ENCODE results near the gene ZNF511. TPM values are rescaled to one million over a fixed set of nuclear protein-coding genes. Genes with fewer than 3 reads are reported as not detected.

Gene ZNF511
- total and polyA plus RNA-seq, 2 donors (not counting 1 experiment from before 2014, with no cell fraction given) = 30.7 to 45.1 TPM

GRCh38 chr10:133266056-133266795 is 42.5 kb upstream of the ZNF511 start:
- ATAC-seq (ENCODE audit: low read depth) = no peak
- H3K4me3 Mint-ChIP-seq = no peak overlapping the region
- WGBS (ENCODE audit: insufficient coverage) = 95% methylated on average over 20 of the region's 21 CpGs
- intact Hi-C loops (cut with micrococcal nuclease) = no loop called here
- H3K9me3 Mint-ChIP-seq (ENCODE audit: insufficient read depth) = no peaks in the 10 kb centered on the region
- no peaks in the 10 kb centered on the region for H3K27me3 ChIP-seq (replicated peaks in 1 of 4; ENCODE audit: control extremely low read depth in 1 of 4, control insufficient read depth in 3 of 4, insufficient read depth in 4 of 4, low read length in 3 of 4)
- H3K27me3 Mint-ChIP-seq = no peaks in the 10 kb centered on the region
- H3K27ac ChIP-seq (ENCODE audit: low read length in 2 of 2) = no peak overlapping the region
- H3K4me1 ChIP-seq (ENCODE audit: control insufficient read depth in 2 of 2, insufficient read depth in 2 of 2, low read length in 2 of 2) = peaks cover 21 to 34% of the 10 kb centered on the region in 2 donors
- H3K9me3 ChIP-seq (ENCODE audit: control extremely low read depth in 1 of 3, control insufficient read depth in 2 of 3, insufficient read depth in 1 of 3, low read length in 2 of 3) = no peaks in the 10 kb centered on the region
- H2AFZ ChIP-seq (ENCODE audit: insufficient read depth, low read depth, low read length, poor library complexity, severe bottlenecking) = no peak overlapping the region
- ChIA-PET POLR2A (interaction anchor here (0.6 kb wide), 1 partner anchor 9 kb away, joined by 3 read pairs; no protein-coding TSS in a partner anchor), CTCF (interaction anchor here (0.7 to 1.2 kb wide), 3 partner anchors 9 to 41 kb away, joined by 4 read pairs; partner anchors contain the start of gene ADAM8)
- DNase-seq = no peak
- H3K4me3 ChIP-seq (ENCODE audit: control extremely low read depth in 1 of 5, extremely low read depth in 1 of 5, insufficient read depth in 1 of 5, low read depth in 2 of 5, low read length in 4 of 5) = no peak overlapping the region
- H3K27ac Mint-ChIP-seq = no peak overlapping the region
- peaks cover 22% of the 10 kb centered on the region for H4K20me1 ChIP-seq (ENCODE audit: control insufficient read depth, insufficient read depth, low read length, poor library complexity, severe bottlenecking)
- H3K4me1 Mint-ChIP-seq = peaks cover 37% of the 10 kb centered on the region
- peaks cover 0 to 51% of the 10 kb centered on the region in 2 experiments for H3K36me3 ChIP-seq (replicated peaks in 1 of 2; ENCODE audit: control extremely low read depth in 1 of 2, control insufficient read depth in 1 of 2, extremely low read depth in 1 of 2, insufficient read depth in 2 of 2, low read length in 1 of 2)
- no peak overlapping the region for H3K9ac ChIP-seq (ENCODE audit: low read length)
- no peaks in the 10 kb centered on the region for H3K79me2 ChIP-seq (ENCODE audit: control insufficient read depth, insufficient read depth, low read length)
- TF ChIP-seq CTCF (IDR thresholded peaks at IDR 0.05) (no peak), EZH2 (IDR thresholded peaks at IDR 0.05; ENCODE audit: borderline replicate concordance, insufficient read depth, low read depth, low read length, poor library complexity, severe bottlenecking) (no peak)
- H3K4me2 ChIP-seq (replicated peaks; ENCODE audit: low read depth, low read length, poor library complexity, severe bottlenecking) = no peak overlapping the region

GRCh38 chr10:133267293-133267692 is 41.4 kb upstream of the ZNF511 start:
- DNase-seq = no peak
- Mint-ChIP-seq H3K27ac (peak overlapping the region; percentile 20), H3K27me3 (no peaks in the 10 kb centered on the region), H3K4me3 (no peak overlapping the region), H3K9me3 (ENCODE audit: insufficient read depth) (no peaks in the 10 kb centered on the region), H3K4me1 (peaks cover 32% of the 10 kb centered on the region)
- Histone ChIP-seq H3K36me3 (replicated peaks in 1 of 2; ENCODE audit: control extremely low read depth in 1 of 2, control insufficient read depth in 1 of 2, extremely low read depth in 1 of 2, insufficient read depth in 2 of 2, low read length in 1 of 2) (peaks cover 0 to 59% of the 10 kb centered on the region in 2 experiments), H3K27ac (ENCODE audit: low read length in 2 of 2) (no peak overlapping the region), H4K20me1 (ENCODE audit: control insufficient read depth, insufficient read depth, low read length, poor library complexity, severe bottlenecking) (peaks cover 22% of the 10 kb centered on the region), H3K4me1 (ENCODE audit: control insufficient read depth in 2 of 2, insufficient read depth in 2 of 2, low read length in 2 of 2) (peaks cover 19 to 29% of the 10 kb centered on the region in 2 donors), H3K79me2 (ENCODE audit: control insufficient read depth, insufficient read depth, low read length) (no peaks in the 10 kb centered on the region), H3K4me2 (replicated peaks; ENCODE audit: low read depth, low read length, poor library complexity, severe bottlenecking) (no peak overlapping the region), H2AFZ (ENCODE audit: insufficient read depth, low read depth, low read length, poor library complexity, severe bottlenecking) (no peak overlapping the region), H3K4me3 (ENCODE audit: control extremely low read depth in 1 of 5, extremely low read depth in 1 of 5, insufficient read depth in 1 of 5, low read depth in 2 of 5, low read length in 4 of 5) (no peak overlapping the region), H3K9ac (ENCODE audit: low read length) (no peak overlapping the region), H3K9me3 (ENCODE audit: control extremely low read depth in 1 of 3, control insufficient read depth in 2 of 3, insufficient read depth in 1 of 3, low read length in 2 of 3) (no peaks in the 10 kb centered on the region), H3K27me3 (replicated peaks in 1 of 4; ENCODE audit: control extremely low read depth in 1 of 4, control insufficient read depth in 3 of 4, insufficient read depth in 4 of 4, low read length in 3 of 4) (no peaks in the 10 kb centered on the region)
- ATAC-seq (ENCODE audit: low read depth) = no peak
- WGBS (ENCODE audit: insufficient coverage) = 99% methylated on average over 11 of the region's 14 CpGs
- intact Hi-C loops (cut with micrococcal nuclease) = no loop called here
- POLR2A ChIA-PET = interaction anchor here (0.6 kb wide), 1 partner anchor 8 kb away, joined by 3 read pairs; no protein-coding TSS in a partner anchor
- TF ChIP-seq CTCF (IDR thresholded peaks at IDR 0.05) (no peak), EZH2 (IDR thresholded peaks at IDR 0.05; ENCODE audit: borderline replicate concordance, insufficient read depth, low read depth, low read length, poor library complexity, severe bottlenecking) (no peak)
- CTCF ChIA-PET = interaction anchor here (0.7 kb wide), 1 partner anchor 9 kb away, joined by 4 read pairs; the partner anchor contains the start of gene ADAM8
